GM21619 (cell line): Measurements from ENCODE around the gene CCSER1.
"Not testable (repeated sequence)": the region's sequence is repeated elsewhere in the genome, so short reads cannot be mapped to it uniquely, and the experiment has no call there.

Experiments
- ATAC-seq: cut with Tn5 transposase; IDR thresholded peaks from one replicate; pipeline ENCODE4 v1.9.1; 2021; ENCODE audit not compliant: unreplicated experiment

Gene CCSER1

DNA sequence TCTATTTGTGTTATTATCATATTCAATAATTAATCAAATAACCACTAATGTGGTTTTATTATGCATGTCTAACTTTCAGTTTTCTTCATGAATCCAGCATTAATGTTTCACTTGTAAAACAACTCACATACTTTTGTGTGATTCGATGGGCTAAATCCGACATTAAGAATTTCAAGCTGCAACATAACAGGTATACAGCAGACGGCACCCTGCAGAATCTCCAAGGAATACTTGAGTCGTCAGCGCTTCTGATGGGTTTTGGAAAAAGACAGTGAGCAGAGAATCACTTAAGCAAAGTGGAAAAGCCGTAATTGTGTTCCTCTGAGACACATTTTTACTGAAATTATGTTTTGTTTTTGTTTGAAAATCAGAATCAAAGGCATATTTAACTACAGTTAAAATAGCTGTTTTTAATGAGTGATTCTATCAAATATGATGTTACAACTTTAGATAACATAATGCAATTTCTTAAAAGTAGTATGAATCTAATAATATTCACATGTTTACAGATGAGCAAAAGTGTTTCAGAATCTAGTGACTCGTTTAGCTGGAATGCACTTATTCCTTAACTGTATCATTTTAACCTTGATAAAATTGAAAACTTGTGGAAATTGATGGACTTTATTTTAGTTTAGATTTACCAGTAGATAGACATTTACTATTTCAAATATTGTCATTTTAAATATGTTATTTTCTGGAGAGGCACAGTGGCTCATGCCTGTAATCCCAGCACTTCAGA lies 514.8 kb downstream of the CCSER1 start:
- ATAC-seq: no peak

DNA sequence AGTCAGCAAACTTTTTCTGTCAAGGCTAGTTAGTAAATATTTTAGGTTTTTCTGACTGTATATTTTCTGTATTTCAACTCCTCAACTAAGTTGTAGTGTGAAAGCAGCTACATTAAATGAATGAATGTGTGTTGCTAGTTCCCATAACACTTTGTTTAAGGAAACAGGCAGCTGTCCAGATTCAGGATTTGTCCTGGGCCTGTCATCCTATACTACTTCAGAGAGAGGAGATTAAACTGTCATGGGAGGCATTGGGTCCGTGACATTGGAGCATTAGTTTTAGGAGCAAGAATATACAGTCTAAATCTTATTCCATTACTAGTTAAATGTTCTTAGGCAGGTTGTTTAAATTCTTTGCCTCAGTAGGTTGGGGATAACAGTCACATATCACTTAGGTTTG lies 516.0 kb downstream of the CCSER1 start:
- no peak for ATAC-seq

DNA sequence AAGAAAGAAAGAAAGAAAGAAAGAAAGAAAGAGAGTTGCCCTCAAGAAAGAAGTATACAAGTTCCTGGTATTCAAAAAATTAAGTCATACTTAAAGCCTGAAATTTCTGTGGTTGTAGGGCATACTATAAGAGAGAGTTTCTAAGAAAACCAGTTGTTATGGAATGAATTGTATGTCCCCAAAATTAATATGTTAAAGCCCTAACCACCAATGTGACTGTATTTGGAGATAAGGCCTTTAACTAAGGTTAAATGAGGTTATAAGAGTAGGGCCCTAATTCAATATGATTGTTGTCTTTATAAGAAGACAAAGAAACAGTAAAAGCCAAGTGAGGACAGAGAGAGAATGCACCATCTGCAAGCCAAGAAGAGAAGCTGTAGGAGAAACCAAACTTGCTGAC lies 521.1 kb downstream of the CCSER1 start:
- ATAC-seq: no peak

DNA sequence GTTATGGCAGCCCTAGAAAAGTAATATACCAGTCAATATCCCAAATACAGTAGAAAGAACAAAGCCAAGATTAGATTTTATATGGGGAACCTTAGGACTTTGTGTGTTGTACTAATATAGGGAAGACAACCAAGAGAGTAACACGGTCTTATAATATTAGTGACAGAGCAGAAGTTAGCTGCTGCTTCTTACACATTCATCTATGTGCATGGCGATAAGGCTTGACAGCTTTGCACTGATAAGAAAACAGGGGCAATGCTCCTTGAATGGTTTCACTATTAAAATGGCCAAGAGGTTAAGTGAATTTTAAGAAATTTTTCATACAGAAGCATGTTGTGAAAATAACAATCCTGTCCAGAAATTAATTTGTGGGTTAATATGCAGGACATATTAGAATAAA lies 521.6 kb downstream of the CCSER1 start:
- ATAC-seq: no peak

DNA sequence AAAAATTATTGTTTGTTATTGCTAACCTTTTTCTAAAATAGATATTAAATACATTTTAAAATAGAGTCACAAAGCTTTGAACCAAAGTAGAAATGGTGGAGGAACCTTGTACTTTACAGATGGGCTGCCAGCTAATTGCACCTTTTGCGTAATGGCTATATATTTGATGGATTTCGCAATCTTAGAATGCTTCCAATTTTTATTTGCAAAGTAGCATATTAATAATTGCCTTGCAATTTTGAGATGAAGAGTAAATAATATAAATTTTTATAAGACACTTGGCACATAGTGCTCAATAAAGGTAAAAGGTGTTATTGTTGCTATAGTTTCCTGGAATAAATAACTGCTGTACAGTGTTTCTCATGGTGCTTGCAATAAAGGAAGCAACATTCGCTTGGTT lies 533.5 kb downstream of the CCSER1 start:
- no peak for ATAC-seq

DNA sequence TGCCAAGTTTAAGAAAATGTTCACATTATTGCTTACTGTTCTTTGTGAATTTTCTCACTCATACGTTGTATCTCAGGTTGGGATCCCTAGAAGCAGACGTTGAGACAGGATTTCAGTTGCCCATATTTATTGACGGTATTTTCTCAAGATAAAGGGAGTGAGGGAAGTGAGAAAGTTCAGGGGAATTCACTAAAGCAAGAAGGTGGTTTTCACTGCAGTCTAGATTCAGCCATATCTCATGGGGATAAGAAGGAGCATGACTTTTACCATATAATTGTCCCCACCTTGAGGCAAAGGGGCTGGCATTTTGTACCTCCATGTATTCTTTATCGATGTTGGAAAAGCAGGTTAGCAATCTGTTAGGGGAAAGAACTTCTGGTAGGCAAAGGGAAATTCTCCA lies 543.0 kb downstream of the CCSER1 start:
- ATAC-seq: no peak

DNA sequence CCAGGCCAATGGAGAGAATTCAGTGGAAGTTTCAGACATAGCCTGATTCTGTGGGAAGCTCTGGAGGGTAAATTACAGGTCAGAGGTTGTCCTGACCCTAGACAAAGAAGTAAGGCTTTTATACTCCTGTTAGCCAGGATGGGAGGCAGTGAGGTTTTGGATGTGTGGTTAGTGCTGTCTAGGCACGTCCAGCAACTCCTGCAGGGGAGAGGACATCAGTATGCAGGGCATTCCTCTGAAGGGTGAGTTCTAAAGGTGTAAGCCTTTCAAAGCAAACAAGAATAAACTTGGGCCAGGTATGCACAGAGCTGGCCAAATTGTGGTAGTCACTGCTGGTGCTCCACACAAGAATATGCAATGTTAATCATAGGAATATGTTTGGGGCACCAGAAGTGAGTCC lies 562.5 kb downstream of the CCSER1 start:
- ATAC-seq: no peak

DNA sequence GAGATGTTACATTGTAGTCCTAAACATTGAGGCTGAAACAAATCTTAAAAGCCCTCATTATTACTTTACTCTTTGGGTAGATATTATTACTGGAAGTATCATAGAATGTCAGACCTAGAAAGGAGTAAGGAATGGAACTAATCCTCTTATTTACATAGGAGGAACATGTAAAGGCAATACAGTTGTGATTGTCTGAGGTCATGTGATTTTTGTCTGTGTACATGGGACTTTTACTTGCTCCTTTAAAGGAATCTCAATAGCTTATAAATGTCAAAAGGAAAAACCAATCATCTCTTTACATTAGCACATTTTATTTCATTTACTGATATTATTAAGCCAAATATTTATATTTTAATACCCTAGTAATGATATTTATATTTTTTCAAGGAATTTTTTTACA lies 568.2 kb downstream of the CCSER1 start:
- no peak for ATAC-seq

DNA sequence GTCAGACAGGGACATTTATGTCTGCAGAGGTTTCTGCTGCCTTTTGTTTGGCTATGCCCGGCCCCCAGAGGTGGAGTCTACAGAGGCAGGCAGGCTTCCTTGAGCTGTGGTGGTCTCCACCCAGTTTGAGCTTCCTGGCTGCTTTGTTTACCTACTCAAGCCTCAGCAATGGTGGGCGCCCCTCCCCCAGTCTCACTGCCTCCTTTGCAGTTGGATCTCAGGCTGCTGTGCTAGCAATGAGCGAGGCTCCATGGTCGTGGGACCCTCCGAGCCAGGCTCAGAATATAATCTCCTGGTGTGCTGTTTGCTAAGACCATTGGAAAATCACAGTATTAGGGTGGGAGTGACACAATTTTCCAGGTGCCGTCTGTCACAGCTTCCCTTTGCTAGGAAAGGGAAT lies 578.3 kb downstream of the CCSER1 start:
- not testable (repeated sequence) for ATAC-seq

DNA sequence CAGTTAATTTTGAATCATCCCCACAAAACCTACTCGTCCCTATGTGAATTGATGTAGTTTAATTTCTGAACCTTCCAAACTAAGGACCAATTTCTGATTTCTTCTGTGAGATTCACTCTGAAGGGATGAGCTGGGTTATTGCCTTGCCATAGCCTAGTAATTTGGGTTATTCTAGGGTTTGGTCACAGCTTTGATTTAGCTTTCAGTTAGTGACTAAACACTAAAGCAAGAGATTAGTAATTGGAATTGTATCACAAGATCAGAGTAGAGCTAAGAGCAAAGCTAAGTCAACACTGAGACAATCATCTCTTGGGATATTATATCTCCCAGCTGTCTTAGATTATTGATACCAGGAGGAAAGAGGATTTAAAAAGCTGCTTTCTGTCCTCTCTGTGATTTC lies 588.0 kb downstream of the CCSER1 start:
- ATAC-seq: no peak

DNA sequence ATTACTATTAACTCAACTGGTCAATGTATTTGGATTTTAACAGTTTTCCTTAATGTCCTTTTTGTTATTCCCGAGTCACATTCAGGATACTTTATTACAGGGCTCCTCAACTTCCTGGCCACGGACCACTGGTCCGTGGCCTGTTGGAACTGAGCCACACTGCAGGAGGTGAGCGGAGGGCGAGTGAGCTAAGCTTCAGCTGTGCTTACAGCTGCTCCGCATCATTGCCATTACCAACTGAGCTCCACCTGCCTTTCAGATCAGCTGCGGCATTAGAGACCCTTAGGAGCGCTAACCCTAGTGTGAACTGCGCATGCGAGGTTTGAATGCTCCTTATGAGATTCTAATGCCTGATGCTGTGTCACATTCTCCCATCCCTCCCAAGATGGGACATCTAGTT lies 591.7 kb downstream of the CCSER1 start:
- no peak for ATAC-seq

DNA sequence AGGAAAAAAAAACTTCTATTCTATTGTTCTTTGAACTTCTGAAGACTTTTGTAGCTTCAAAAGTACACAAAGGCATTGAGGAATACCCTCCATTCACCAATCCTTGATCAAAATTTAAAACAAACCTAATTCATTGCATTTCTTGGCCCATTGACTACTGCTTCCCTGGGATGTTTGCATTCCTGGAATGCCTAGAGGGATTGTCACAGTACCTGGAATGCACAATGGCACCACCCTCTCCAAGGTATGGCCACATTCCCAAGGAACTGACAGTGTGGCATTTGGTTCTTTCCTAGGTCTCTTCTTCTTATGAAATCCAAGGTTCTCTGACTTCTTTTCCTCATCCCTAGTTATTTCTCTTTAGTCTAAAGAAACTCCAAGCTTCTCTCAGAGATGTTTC lies 600.7 kb downstream of the CCSER1 start:
- ATAC-seq: no peak

DNA sequence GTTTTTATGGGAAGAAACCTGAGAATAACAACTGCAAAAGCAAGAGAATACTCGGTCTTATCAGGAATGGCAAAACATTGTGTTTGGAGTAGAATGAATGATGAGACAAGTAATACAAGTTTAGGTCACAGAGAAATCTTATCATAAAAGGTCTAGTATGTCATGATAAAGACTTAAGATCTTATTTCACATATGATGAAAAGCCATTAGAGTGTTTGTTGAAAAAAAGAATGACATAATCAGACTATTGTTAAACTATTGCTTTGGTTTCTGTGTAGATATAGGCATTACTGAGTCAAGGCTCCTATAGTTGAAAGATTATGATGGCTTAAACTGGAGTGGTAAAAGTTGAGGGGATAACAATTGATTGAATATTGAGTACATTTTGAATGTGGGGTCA lies 603.6 kb downstream of the CCSER1 start:
- no peak for ATAC-seq

DNA sequence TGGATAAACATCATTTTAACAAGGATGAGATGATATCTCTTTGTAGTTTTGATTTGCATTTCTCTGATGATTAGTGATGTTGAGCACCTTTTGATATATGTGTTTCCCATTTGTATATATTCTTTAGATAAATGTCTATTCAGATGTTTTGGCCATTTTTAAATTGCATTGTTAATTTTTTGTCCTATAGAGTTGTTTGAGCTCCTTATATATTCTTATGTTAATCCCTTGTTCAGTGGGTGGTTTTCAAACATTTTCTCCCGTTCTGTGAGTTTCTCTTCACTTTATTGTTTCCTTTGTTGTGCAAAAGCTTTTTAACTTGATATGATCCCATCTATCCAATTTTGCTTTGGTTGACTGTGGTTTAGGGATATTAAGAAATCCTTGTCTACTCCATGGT lies 606.0 kb downstream of the CCSER1 start:
- ATAC-seq: no peak

DNA sequence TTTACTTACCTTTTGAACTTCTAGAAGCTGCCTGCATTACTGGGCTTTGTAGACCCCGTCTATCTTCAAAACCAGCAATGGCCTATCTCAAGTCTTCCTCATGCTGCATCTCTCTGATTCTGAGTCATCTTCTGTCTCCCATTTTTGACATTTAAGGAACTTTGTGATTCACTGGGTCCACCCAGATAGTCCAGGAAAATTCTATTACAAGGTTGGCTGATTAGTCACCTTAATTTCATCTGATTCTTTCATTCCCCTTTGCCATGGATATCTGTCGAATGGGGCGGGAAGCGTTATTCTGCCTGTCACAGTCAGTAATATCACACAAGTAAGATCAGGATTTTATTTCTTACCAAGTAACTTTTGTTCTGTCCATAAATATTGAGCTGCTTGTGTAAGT lies 618.0 kb downstream of the CCSER1 start:
- ATAC-seq: no peak

DNA sequence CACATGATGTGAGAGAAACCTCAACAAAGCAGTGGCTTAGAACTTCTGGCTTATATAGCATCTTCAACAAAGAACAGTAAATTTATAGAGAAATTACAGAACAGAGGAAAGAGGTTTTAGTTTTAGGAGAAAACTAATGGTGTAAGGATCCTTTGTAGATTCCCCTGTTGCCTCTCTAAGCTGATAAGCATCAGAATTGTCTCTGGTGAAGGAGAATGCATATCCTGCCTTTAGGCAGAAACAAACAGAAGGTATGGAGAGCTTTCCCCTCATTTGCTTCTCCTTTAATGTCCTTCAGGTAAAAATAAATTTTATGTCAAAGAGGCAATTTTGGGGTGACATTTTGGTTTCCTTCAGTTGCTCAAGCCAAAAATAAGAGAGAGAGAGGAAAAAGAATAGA lies 625.9 kb downstream of the CCSER1 start:
- ATAC-seq: no peak

DNA sequence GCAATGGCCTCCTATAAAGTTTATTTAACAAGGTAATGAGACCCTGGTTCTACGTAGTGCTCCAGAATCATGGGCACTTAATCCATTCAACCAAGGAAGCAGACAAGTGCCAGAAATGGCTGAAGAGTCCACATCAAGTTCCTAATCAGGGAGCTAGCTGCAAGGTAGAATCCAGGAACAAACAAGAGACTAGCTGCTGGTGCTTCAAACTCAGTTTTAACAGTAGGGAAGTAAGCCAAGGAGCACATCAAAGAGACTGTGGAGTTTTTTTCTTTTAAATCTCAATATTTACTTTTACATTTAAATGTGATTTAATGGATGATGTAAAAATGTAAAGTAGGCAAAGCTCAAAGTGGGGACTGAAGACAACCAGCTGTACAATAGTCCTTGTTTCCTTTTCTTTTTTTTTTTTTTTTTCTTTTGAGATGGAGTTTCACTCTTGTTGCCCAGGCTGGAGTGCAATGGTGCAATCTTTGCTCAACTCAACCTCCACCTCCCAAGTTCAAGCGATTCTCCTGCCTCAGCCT lies 630.4 kb downstream of the CCSER1 start:
- ATAC-seq: no peak

DNA sequence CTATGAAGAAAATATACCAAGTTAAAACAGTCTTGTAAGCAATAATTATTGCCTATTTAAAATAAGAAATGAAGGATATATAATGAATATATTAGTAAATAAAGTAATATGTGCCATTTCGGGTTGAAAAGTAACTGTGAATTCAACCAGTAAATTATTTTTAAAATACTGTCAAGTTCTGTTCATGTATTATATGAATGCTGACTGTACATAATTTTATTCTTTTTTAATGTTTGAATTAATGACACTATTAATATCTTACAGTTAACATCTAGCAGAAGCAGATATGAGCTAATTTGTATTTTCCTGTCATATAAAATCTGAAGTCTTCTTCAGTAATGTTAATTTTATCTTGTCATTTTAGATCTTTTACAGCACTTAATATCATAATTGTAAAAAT lies 632.9 kb downstream of the CCSER1 start:
- no peak for ATAC-seq

DNA sequence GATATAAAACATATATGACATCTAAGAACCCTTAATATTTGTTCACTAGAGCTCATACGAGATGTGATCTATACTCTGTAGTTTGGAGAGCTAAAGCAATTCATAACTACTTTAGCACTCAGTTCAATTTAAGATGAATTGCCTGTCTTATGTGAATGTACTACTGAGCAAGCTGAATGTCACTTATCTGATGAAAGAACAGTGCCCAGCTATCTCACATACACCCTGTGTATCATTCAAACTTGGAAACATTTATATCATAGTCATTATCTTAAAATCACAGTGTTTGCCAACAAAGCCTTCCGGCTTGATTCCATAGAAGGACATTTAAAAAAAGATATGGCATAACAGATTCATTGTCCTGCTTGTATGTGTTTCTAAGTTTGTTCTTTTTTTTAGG lies 639.6 kb downstream of the CCSER1 start:
- no peak for ATAC-seq

DNA sequence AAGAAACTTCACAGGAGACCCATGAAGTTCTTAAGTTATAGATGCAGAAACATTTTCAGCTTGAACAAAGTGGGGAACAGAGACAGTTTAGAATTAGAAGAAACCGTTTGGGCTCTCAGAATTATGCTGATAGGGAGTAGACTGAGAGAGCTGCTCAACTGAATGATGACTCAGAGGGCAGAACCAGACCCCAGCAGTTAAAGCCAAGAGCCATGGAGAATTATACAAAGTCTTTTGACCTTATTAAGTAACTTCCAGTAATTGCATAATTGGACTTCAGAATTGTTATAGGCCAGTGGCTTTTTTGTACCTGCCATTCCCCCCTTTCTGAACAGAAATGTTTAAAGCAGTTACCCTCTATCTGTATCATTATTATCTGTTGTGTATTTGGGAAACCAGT lies 642.1 kb downstream of the CCSER1 start:
- no peak for ATAC-seq

DNA sequence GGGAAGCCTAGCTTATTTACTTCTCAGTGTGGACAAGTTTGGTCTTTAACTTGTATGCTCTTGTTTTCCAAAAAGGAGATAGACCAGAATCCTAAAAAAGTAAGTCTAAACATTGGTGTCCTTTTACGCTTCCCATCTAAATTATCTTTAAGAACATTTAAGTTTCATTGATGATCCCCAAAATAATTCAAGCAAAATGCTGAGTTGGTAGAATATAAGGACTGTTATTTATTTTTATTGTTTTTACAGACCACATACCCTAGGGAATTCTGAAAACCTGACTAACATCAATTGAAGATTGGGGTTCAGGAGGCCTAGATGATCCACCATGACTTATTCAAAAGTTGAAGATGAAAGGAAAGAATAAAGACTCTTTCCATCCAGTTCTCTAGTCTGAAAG lies 653.0 kb downstream of the CCSER1 start:
- ATAC-seq: no peak

DNA sequence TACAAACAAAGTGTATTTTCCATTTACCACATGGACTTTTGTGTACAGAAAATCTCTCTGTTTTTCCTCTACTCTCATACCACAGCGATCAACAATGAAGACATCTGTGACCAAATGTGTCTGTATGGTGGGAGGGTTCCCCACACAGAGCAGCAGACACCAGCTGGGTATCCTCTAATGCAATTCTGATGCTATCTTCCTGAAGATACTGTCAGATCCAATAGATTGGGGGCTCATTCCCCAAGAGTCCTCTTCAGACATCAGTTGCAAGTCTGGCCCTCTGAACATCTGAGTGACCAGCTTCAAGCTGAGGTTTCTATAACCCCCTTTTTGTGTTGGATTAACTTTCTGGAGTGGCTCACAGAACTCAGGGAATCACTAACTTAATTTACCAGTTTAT lies 659.4 kb downstream of the CCSER1 start:
- no peak for ATAC-seq

DNA sequence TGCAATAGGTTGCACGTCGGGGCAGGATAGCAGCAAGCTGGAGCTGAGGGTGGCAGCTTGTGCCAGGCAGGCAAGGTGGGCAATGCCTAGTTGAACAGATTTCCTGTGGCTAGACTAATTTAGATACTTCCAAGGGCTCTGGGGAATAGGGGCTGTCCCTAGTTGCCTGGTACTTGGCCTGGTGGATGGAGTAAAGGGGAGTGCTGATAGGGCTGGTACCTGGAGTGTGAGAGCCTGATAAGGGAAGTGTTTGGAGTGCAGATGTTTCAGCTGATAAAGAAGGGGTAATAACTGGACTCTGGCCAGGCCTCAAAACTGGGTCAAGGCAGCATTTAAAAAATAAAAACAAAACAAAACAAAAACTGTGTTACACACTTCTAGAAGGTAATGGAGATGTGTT lies 665.5 kb downstream of the CCSER1 start:
- ATAC-seq: no peak
